ENCODE measurements around the gene CUZD1.
"Not testable (repeated sequence)": the region's sequence is repeated elsewhere in the genome, so short reads cannot be mapped to it uniquely, and the experiment has no call there.

CUZD1 gene

GRCh38 chr10:122845783-122846332 is at the start of gene CUZD1:
Gene CUZD1, minus strand, starts transcription at chr10:122845857. Its CDS starts 14 bp downstream, at chr10:122845843.
- DNase-seq (ENCODE audit: low read depth): no peak

- DNase-seq (ENCODE audit: low read depth): no peak
These were observed 48.7 kb upstream of the CUZD1 start for GRCh38 chr10:122894261-122894944.

- no peak for DNase-seq (ENCODE audit: low read depth)
These were observed 38.5 kb upstream of the CUZD1 start for GRCh38 chr10:122884166-122884565.

- no peak for DNase-seq (ENCODE audit: low read depth)
These were observed 37.1 kb upstream of the CUZD1 start for GRCh38 chr10:122882766-122883165.

GRCh38 chr10:122879339-122880273 is 33.9 kb upstream of the CUZD1 start, which contains the start of gene FAM24B:
Gene FAM24B, minus strand, starts transcription at chr10:122879581. Its CDS starts 29,066 bp downstream, at chr10:122850515.
- DNase-seq (ENCODE audit: low read depth): peak; percentile 98

- DNase-seq (ENCODE audit: low read depth): peak; percentile 45
These were observed 33.2 kb upstream of the CUZD1 start for GRCh38 chr10:122878799-122879338.

GRCh38 chr10:122877264-122877663 is 31.6 kb upstream of the CUZD1 start:
- DNase-seq (ENCODE audit: low read depth): peak; percentile 36

GRCh38 chr10:122876467-122876855 is 30.8 kb upstream of the CUZD1 start:
- no peak for DNase-seq (ENCODE audit: low read depth)

GRCh38 chr10:122875843-122876466 is 30.3 kb upstream of the CUZD1 start:
- no peak for DNase-seq (ENCODE audit: low read depth)

GRCh38 chr10:122871947-122872346 is 26.3 kb upstream of the CUZD1 start:
- not testable (repeated sequence) for DNase-seq (ENCODE audit: low read depth)

- not testable (repeated sequence) for DNase-seq (ENCODE audit: low read depth)
These were observed 23.1 kb upstream of the CUZD1 start for GRCh38 chr10:122868768-122869167.

- DNase-seq (ENCODE audit: low read depth): not testable (repeated sequence)
These were observed 21.3 kb upstream of the CUZD1 start for GRCh38 chr10:122866757-122867482.

GRCh38 chr10:122864901-122865300 is 19.2 kb upstream of the CUZD1 start:
- peak; percentile 63 for DNase-seq (ENCODE audit: low read depth)

- no peak for DNase-seq (ENCODE audit: low read depth)
These were observed 18.5 kb upstream of the CUZD1 start for GRCh38 chr10:122864194-122864592.

GRCh38 chr10:122863216-122864193 is 17.8 kb upstream of the CUZD1 start:
- DNase-seq (ENCODE audit: low read depth): no peak

GRCh38 chr10:122861711-122862161 is 16.1 kb upstream of the CUZD1 start:
- DNase-seq (ENCODE audit: low read depth): peak; percentile 85

- DNase-seq (ENCODE audit: low read depth): no peak
These were observed 13.9 kb upstream of the CUZD1 start for GRCh38 chr10:122859527-122859926.

GRCh38 chr10:122858042-122858441 is 12.4 kb upstream of the CUZD1 start:
- not testable (repeated sequence) for DNase-seq (ENCODE audit: low read depth)

- DNase-seq (ENCODE audit: low read depth): no peak
These were observed 11.2 kb upstream of the CUZD1 start for GRCh38 chr10:122856902-122857301.

- no peak for DNase-seq (ENCODE audit: low read depth)
These were observed 10.1 kb upstream of the CUZD1 start for GRCh38 chr10:122855745-122856144.
